Measurements from ENCODE around the gene C6orf132. TPM values are rescaled to one million over a fixed set of nuclear protein-coding genes. Genes with fewer than 3 reads are reported as not detected.
A peak's percentile ranks its signal among the peaks of the same experiment; 100 is the strongest.

Gene C6orf132
- total RNA-seq, 1 donor from 2014 or later: 0.25 TPM

GRCh38 chr6:42182101-42182500, 39.7 kb upstream of the C6orf132 start:
- H3K4me3 Mint-ChIP-seq (ENCODE audit: unreplicated experiment): no peak overlapping the region
- no peak overlapping the region for H3K27ac Mint-ChIP-seq (ENCODE audit: unreplicated experiment)
- no peak for TF ChIP-seq CTCF (IDR thresholded peaks at IDR 0.05; ENCODE audit: partially characterized antibody, unreplicated experiment)
- no peaks in the 10 kb centered on the region for H3K36me3 Mint-ChIP-seq (ENCODE audit: unreplicated experiment)
- peaks cover 7% of the 10 kb centered on the region for H3K27me3 Mint-ChIP-seq (ENCODE audit: unreplicated experiment)
- H3K4me1 Mint-ChIP-seq (ENCODE audit: low read depth, unreplicated experiment): peaks cover 7% of the 10 kb centered on the region
- H3K9me3 Mint-ChIP-seq (ENCODE audit: unreplicated experiment): peaks cover 2% of the 10 kb centered on the region
- no peak for DNase-seq

- Mint-ChIP-seq H3K36me3 (ENCODE audit: unreplicated experiment) (no peaks in the 10 kb centered on the region), H3K4me3 (ENCODE audit: unreplicated experiment) (no peak overlapping the region), H3K27me3 (ENCODE audit: unreplicated experiment) (peaks cover 10% of the 10 kb centered on the region), H3K9me3 (ENCODE audit: unreplicated experiment) (peaks cover 2% of the 10 kb centered on the region), H3K27ac (ENCODE audit: unreplicated experiment) (no peak overlapping the region), H3K4me1 (ENCODE audit: low read depth, unreplicated experiment) (peaks cover 7% of the 10 kb centered on the region)
- DNase-seq: no peak
- no peak for TF ChIP-seq CTCF (IDR thresholded peaks at IDR 0.05; ENCODE audit: partially characterized antibody, unreplicated experiment)
Observed at GRCh38 chr6:42179945-42180313, 37.5 kb upstream of the C6orf132 start.

DNA sequence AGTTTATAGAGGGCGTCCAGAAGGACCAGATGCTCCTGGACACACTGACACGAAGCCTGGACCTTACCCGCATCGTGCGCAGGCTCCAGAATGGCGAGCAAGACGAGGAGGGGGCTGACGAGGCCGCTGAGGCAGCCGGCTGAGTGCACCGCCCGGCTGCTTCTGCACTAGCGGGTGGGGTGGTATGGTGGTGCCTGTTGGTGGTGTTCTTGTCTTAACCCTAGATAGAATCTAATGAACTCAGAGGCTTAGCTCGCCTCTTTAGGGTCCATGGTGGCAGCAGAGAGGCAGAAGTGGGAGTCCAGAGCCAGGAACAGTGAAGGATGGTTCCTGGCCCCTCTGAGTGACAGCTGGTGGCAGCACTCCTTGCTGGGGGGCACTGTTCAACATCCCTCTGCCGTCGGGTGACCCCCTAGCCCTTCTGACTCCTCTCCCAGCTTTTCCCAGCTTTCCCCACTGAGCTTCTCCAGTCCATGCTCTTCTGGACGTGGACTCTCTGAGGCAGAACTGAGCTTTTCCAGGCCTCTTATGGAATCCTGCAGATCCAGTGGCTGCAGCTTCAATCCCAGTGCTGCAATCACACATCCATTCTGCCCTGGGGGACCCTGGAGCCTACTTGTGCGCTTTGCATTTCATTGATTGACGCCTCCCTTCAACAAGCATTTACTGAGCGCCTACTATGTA, 37.0 kb upstream of the C6orf132 start:
- Mint-ChIP-seq H3K4me1 (ENCODE audit: low read depth, unreplicated experiment) (peaks cover 7% of the 10 kb centered on the region), H3K9me3 (ENCODE audit: unreplicated experiment) (peaks cover 2% of the 10 kb centered on the region), H3K4me3 (ENCODE audit: unreplicated experiment) (no peak overlapping the region), H3K27ac (ENCODE audit: unreplicated experiment) (no peak overlapping the region), H3K27me3 (ENCODE audit: unreplicated experiment) (peaks cover 10% of the 10 kb centered on the region), H3K36me3 (ENCODE audit: unreplicated experiment) (no peaks in the 10 kb centered on the region)
- no peak for DNase-seq
- TF ChIP-seq CTCF (IDR thresholded peaks at IDR 0.05; ENCODE audit: partially characterized antibody, unreplicated experiment): no peak

DNA sequence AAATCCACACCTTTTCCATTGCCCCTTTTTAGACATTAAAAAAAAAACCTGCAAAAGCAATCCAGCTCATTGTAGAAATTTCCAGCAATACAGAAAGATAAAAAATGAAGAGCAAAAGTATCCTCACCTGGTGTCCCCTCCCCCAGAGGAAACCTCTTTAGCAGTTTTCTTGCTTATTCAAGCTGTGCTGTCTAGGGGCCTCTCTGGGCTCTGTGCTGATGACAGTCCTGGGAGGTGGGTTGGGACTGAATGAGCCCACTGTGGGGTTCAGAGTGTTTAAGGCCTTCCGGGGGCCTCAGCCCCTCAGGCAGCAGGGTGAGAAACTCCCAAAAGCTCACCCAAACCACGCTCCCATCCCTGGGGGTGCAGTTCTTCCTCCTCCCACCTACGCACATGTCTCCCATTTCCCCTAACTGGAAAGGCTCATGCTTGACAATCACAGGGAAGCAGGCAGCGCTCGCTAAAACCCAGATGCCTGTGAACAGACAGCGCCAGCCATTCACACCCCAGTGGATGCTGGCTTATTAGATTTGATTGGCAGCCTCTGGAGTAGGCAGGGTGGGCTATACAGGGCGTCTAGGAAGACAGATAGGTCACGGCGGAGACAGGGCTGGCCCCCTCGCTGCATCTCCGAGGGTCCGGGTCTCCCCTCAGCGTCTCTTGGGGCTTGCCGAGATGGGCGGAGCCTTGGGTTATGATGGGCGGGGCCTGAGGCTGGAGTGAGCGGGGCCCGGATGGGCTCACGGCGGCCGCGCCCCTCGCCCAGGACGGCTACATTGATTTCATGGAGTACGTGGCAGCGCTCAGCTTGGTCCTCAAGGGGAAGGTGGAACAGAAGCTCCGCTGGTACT, 35.3 kb upstream of the C6orf132 start:
- Mint-ChIP-seq H3K36me3 (ENCODE audit: unreplicated experiment) (no peaks in the 10 kb centered on the region), H3K4me1 (ENCODE audit: low read depth, unreplicated experiment) (peaks cover 11% of the 10 kb centered on the region), H3K4me3 (ENCODE audit: unreplicated experiment) (peak overlapping the region; percentile 84), H3K27ac (ENCODE audit: unreplicated experiment) (peak overlapping the region; percentile 22), H3K27me3 (ENCODE audit: unreplicated experiment) (peaks cover 10% of the 10 kb centered on the region), H3K9me3 (ENCODE audit: unreplicated experiment) (peaks cover 2% of the 10 kb centered on the region)
- TF ChIP-seq CTCF (IDR thresholded peaks at IDR 0.05; ENCODE audit: partially characterized antibody, unreplicated experiment): no peak
- peak; percentile 78 for DNase-seq

DNA sequence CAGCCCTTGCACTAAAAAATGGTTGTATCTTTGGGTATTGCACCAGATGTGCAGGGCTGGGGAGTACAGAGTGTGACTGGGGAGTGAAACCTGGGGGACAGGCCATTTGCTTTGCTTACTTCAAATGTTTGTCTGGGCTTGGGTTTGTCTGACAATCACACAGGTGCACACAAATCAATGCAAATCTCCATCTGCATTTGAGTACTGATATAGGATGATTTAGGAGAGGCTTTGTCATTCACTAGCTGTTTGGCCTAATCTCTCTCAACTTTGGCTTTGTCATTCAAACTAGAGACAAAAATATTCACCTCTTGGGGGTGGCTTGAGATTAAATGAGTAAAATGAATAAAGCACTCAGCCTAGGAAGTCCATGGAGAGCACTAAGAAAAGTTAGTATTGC, 34.6 kb upstream of the C6orf132 start:
- H3K36me3 Mint-ChIP-seq (ENCODE audit: unreplicated experiment): no peaks in the 10 kb centered on the region
- no peak for TF ChIP-seq CTCF (IDR thresholded peaks at IDR 0.05; ENCODE audit: partially characterized antibody, unreplicated experiment)
- DNase-seq: no peak
- H3K27ac Mint-ChIP-seq (ENCODE audit: unreplicated experiment): no peak overlapping the region
- H3K9me3 Mint-ChIP-seq (ENCODE audit: unreplicated experiment): peaks cover 2% of the 10 kb centered on the region
- peaks cover 11% of the 10 kb centered on the region for H3K4me1 Mint-ChIP-seq (ENCODE audit: low read depth, unreplicated experiment)
- H3K4me3 Mint-ChIP-seq (ENCODE audit: unreplicated experiment): no peak overlapping the region
- peaks cover 10% of the 10 kb centered on the region for H3K27me3 Mint-ChIP-seq (ENCODE audit: unreplicated experiment)
